Caco-2 (cell line): ENCODE measurements around the gene ZC4H2. TPM values are rescaled to one million over a fixed set of nuclear protein-coding genes. Genes with fewer than 3 reads are reported as not detected.
A peak's percentile ranks its signal among the peaks of the same experiment; 100 is the strongest.
"Not testable (repeated sequence)": the region's sequence is repeated elsewhere in the genome, so short reads cannot be mapped to it uniquely, and the experiment has no call there.

Experiments used
- BruUV-seq: library from RNA; stranded (reverse); fragments of 400-500 nt; replicated peaks from 2 replicates; lab custom pipeline; 2021; lab: Mats Ljungman, UMichigan
- CTCF ChIA-PET: fragments of 300-600 bp; sonication (Branson Sonifier 250); formaldehyde crosslinking; loops from one replicate; lab custom pipeline; 2022; ENCODE audit warnings: antibody characterized with exemption; lab: Charles Lee
- POLR2A ChIA-PET: fragments of 300-600 bp; sonication (Branson Sonifier 250); formaldehyde crosslinking; loops from one replicate; lab custom pipeline; 2022; ENCODE audit warnings: antibody characterized with exemption; lab: Charles Lee
- DNase-seq, 2 experiments: peaks; one replicate each; pipeline versions ENCODE4 v3.0.0 to v3.0.0-alpha.2; 2020 to 2022
- H3K27me3 ChIP-seq: replicated peaks from 2 replicates; pipeline ENCODE4 v1.6.0; 2011; ENCODE audit warnings: low read length; ENCODE audit not compliant: control insufficient read depth, insufficient read depth
- H3K36me3 ChIP-seq: 2 replicates; pipeline ENCODE4 v1.5.1; 2011; ENCODE audit warnings: low read length; ENCODE audit not compliant: control insufficient read depth, insufficient read depth
- H3K4me1 ChIP-seq: fragments of 250-450 bp; sonication (Bioruptor Pico); 2 replicates; pipeline ENCODE4 v1.5.1; 2020; ENCODE audit warnings: mild to moderate bottlenecking
- H3K4me3 ChIP-seq: 2 replicates; pipeline ENCODE4 v1.5.1; 2011; ENCODE audit warnings: low read depth, mild to moderate bottlenecking, control low read depth, low read length
- H3K9me3 ChIP-seq: fragments of 250-450 bp; sonication (Bioruptor Pico); 2 replicates; pipeline ENCODE4 v1.5.1; 2020; ENCODE audit warnings: mild to moderate bottlenecking, moderate library complexity
- H3K27ac Mint-ChIP-seq: one replicate; pipeline ENCODE4 v1.8.0; 2022; ENCODE audit warnings: mixed read lengths; ENCODE audit not compliant: unreplicated experiment
- H3K27me3 Mint-ChIP-seq: one replicate; pipeline ENCODE4 v1.8.0; 2022; ENCODE audit warnings: mixed read lengths; ENCODE audit not compliant: insufficient read depth, unreplicated experiment
- H3K36me3 Mint-ChIP-seq: one replicate; pipeline ENCODE4 v1.8.0; 2022; ENCODE audit warnings: mild to moderate bottlenecking, mixed read lengths; ENCODE audit not compliant: insufficient read depth, unreplicated experiment
- H3K4me1 Mint-ChIP-seq: one replicate; pipeline ENCODE4 v1.8.0; 2022; ENCODE audit warnings: low read depth, mixed read lengths; ENCODE audit not compliant: unreplicated experiment
- H3K4me3 Mint-ChIP-seq: one replicate; pipeline ENCODE4 v1.8.0; 2022; ENCODE audit warnings: mild to moderate bottlenecking, moderate library complexity, mixed read lengths; ENCODE audit not compliant: unreplicated experiment
- H3K9me3 Mint-ChIP-seq: one replicate; pipeline ENCODE4 v1.8.0; 2022; ENCODE audit warnings: mixed read lengths; ENCODE audit not compliant: unreplicated experiment
- intact Hi-C: fragments of 100-400 bp; cut with micrococcal nuclease; formaldehyde crosslinking; loops from one replicate; pipeline ENCODE4 v1.10.0; 2022; ENCODE audit not compliant: unreplicated experiment
- total RNA-seq: library from RNA; stranded (reverse); gene quantifications from 2 replicates; pipeline ENCODE4 v1.2.3, GENCODE V29; 2022
- TF ChIP-seq, protein P1 (sequence below), 2 experiments: fragments of 200-600 bp in 1 of 2; IDR thresholded peaks; 1 replicate in 1 of 2; 2 replicates in 1 of 2; pipeline versions ENCODE4 v1.5.1 to v1.8.0; 2011 to 2022; ENCODE audit warnings: antibody characterized with exemption in 1 of 2, control low read depth in 1 of 2, inconsistent platforms in 1 of 2, low read depth in 1 of 2, low read length in 1 of 2, mild to moderate bottlenecking in 1 of 2, moderate library complexity in 1 of 2; ENCODE audit not compliant: insufficient read depth in 1 of 2, severe bottlenecking in 1 of 2, unreplicated experiment in 1 of 2

Gene ZC4H2
- total RNA-seq, 1 experiment from 2014 or later: 7.3 TPM

DNA sequence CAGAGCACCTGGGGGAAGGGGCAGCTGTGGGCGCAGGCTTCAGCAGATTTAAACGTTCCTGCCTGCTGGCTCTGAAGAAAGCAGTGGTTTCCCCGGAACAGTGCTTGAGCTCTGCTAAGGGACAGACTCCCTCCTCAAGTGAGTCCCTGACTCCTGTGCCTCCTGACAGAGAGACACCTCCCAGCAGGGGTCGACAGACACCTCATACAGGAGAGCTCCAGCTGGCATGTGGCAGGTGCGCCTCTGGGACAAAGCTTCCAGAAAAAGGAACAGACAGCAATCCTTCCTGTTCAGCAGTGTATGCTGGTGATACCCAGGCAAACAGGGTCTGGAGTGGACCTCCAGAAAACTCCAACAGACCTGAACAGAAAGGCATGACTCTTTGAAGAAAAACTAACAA lies 68.1 kb downstream of the ZC4H2 start:
- no peaks in the 10 kb centered on the region for H3K36me3 Mint-ChIP-seq
- CTCF ChIA-PET: interaction anchor here (1.2 to 1.6 kb wide), 2 partner anchors 544 to 610 kb away, joined by 3 to 4 read pairs; no protein-coding TSS in a partner anchor
- POLR2A ChIA-PET: no interaction called here

DNA sequence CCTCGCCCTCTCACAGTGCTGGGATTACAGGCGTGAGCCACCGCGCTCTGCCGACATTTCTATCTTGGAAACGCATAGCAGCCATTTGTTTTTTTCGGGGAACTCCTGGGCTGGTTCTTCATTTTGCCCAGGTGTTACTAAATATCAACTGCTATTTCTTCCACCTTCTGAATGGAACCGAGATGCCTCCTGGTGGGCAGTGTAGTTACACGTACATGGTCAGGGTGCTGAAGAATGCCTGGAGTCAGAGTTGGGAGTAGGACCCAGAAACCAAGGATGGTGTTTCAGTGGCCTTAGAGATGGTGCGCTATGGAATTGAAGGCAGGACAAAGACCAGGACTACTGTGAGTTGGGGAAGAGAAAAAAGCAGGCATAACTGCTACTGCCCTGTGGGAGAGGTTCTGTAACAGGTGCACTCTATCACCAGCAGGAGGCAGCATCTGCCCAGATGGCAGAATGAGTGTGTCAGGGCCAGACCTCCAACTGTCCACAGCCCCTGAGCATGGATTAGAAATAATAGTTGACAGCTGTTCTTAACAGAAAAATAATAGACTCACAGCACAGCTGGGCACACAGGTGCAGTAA lies 81.7 kb downstream of the ZC4H2 start:
- no peak overlapping the region for H3K4me3 Mint-ChIP-seq
- H3K27me3 Mint-ChIP-seq: no peaks in the 10 kb centered on the region
- Histone ChIP-seq H3K36me3 (no peaks in the 10 kb centered on the region), H3K4me3 (no peak overlapping the region), H3K27me3 (no peaks in the 10 kb centered on the region), H3K9me3 (no peaks in the 10 kb centered on the region), H3K4me1 (no peaks in the 10 kb centered on the region)
- TF ChIP-seq, protein P1, sequence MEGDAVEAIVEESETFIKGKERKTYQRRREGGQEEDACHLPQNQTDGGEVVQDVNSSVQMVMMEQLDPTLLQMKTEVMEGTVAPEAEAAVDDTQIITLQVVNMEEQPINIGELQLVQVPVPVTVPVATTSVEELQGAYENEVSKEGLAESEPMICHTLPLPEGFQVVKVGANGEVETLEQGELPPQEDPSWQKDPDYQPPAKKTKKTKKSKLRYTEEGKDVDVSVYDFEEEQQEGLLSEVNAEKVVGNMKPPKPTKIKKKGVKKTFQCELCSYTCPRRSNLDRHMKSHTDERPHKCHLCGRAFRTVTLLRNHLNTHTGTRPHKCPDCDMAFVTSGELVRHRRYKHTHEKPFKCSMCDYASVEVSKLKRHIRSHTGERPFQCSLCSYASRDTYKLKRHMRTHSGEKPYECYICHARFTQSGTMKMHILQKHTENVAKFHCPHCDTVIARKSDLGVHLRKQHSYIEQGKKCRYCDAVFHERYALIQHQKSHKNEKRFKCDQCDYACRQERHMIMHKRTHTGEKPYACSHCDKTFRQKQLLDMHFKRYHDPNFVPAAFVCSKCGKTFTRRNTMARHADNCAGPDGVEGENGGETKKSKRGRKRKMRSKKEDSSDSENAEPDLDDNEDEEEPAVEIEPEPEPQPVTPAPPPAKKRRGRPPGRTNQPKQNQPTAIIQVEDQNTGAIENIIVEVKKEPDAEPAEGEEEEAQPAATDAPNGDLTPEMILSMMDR (IDR thresholded peaks at IDR 0.05; ENCODE audit: insufficient read depth in 1 of 2, low read depth in 1 of 2, low read length in 1 of 2, severe bottlenecking in 1 of 2, unreplicated experiment in 1 of 2): peak; percentile 33 to 48
- H3K9me3 Mint-ChIP-seq: no peaks in the 10 kb centered on the region
- no peaks in the 10 kb centered on the region for H3K4me1 Mint-ChIP-seq
- CTCF ChIA-PET: no interaction called here
- intact Hi-C loops: loop anchor here (1.0 kb wide), 2 partner anchors 557 to 634 kb away; no protein-coding TSS in a partner anchor
- POLR2A ChIA-PET: no interaction called here
- peak in 1 of 2 experiments; percentile 47 for DNase-seq
- no peak overlapping the region for H3K27ac Mint-ChIP-seq
- BruUV-seq: no TSS peak
- no peaks in the 10 kb centered on the region for H3K36me3 Mint-ChIP-seq

More for the DNA sequence above, 68.1 kb downstream of the ZC4H2 start:
- Histone ChIP-seq H3K36me3 (no peaks in the 10 kb centered on the region), H3K27me3 (no peaks in the 10 kb centered on the region), H3K4me3 (no peak overlapping the region), H3K4me1 (no peaks in the 10 kb centered on the region), H3K9me3 (no peaks in the 10 kb centered on the region)
- Mint-ChIP-seq H3K9me3 (peaks cover 12% of the 10 kb centered on the region), H3K4me1 (no peaks in the 10 kb centered on the region), H3K27me3 (no peaks in the 10 kb centered on the region), H3K27ac (no peak overlapping the region), H3K4me3 (no peak overlapping the region)
- BruUV-seq: no TSS peak
- peak; percentile 19 to 32 for DNase-seq
- TF ChIP-seq, protein P1 (IDR thresholded peaks at IDR 0.05; ENCODE audit: insufficient read depth in 1 of 2, low read depth in 1 of 2, low read length in 1 of 2, severe bottlenecking in 1 of 2, unreplicated experiment in 1 of 2): peak in 1 of 2 experiments; percentile 40
- intact Hi-C loops: loop anchor here (2.0 to 5.0 kb wide), 2 partner anchors 289 to 544 kb away; no protein-coding TSS in a partner anchor

- Mint-ChIP-seq H3K4me3 (no peak overlapping the region), H3K27ac (no peak overlapping the region), H3K4me1 (no peaks in the 10 kb centered on the region), H3K27me3 (no peaks in the 10 kb centered on the region), H3K36me3 (no peaks in the 10 kb centered on the region), H3K9me3 (no peaks in the 10 kb centered on the region)
- POLR2A ChIA-PET: no interaction called here
- Histone ChIP-seq H3K9me3 (no peaks in the 10 kb centered on the region), H3K4me3 (no peak overlapping the region), H3K4me1 (no peaks in the 10 kb centered on the region), H3K36me3 (no peaks in the 10 kb centered on the region), H3K27me3 (no peaks in the 10 kb centered on the region)
- intact Hi-C loops: no loop called here
- DNase-seq: peak in 1 of 2 experiments; percentile 22
- BruUV-seq: no TSS peak
- TF ChIP-seq, protein P1 (IDR thresholded peaks at IDR 0.05; ENCODE audit: insufficient read depth in 1 of 2, low read depth in 1 of 2, low read length in 1 of 2, severe bottlenecking in 1 of 2, unreplicated experiment in 1 of 2): peak; percentile 27 to 39
- CTCF ChIA-PET: no interaction called here
Observed at GRCh38 chrX:64885850-64886249, 90.4 kb downstream of the ZC4H2 start.

GRCh38 chrX:64878709-64879108 lies 97.5 kb downstream of the ZC4H2 start:
- H3K4me3 ChIP-seq, H3K27ac Mint-ChIP-seq, BruUV-seq, H3K9me3 ChIP-seq, CTCF ChIA-PET, H3K4me1 Mint-ChIP-seq, H3K36me3 Mint-ChIP-seq, H3K4me1 ChIP-seq, DNase-seq, H3K36me3 ChIP-seq, H3K4me3 Mint-ChIP-seq, POLR2A ChIA-PET, H3K27me3 ChIP-seq, intact Hi-C loops, H3K27me3 Mint-ChIP-seq: not testable (repeated sequence)
- H3K9me3 Mint-ChIP-seq: peaks cover 21% of the 10 kb centered on the region
